ENCODE data around the gene ZBTB46.

The ZBTB46 gene

GRCh38 chr20:63766695-63767426 lies 64.2 kb downstream of the ZBTB46 start:
- DNase-seq (ENCODE audit: low spot score) = no peak

- DNase-seq (ENCODE audit: low spot score) = no peak
These were observed 65.2 kb downstream of the ZBTB46 start for GRCh38 chr20:63765902-63766301.

- DNase-seq (ENCODE audit: low spot score) = no peak
These were observed 65.8 kb downstream of the ZBTB46 start for GRCh38 chr20:63765082-63765873.

GRCh38 chr20:63759377-63759901 lies 71.6 kb downstream of the ZBTB46 start:
- no peak for DNase-seq (ENCODE audit: low spot score)

- DNase-seq (ENCODE audit: low spot score) = no peak
These were observed 72.9 kb downstream of the ZBTB46 start for GRCh38 chr20:63758152-63758551.

GRCh38 chr20:63756648-63756991 lies 74.4 kb downstream of the ZBTB46 start:
- no peak for DNase-seq (ENCODE audit: low spot score)

- DNase-seq (ENCODE audit: low spot score) = no peak
These were observed 75.0 kb downstream of the ZBTB46 start for GRCh38 chr20:63755933-63756647.

GRCh38 chr20:63754008-63754407 lies 77.1 kb downstream of the ZBTB46 start:
- DNase-seq (ENCODE audit: low spot score) = no peak

- no peak for DNase-seq (ENCODE audit: low spot score)
These were observed 77.7 kb downstream of the ZBTB46 start for GRCh38 chr20:63753381-63753780.

GRCh38 chr20:63752411-63753101 lies 78.5 kb downstream of the ZBTB46 start:
- no peak for DNase-seq (ENCODE audit: low spot score)

- DNase-seq (ENCODE audit: low spot score) = no peak
These were observed 79.4 kb downstream of the ZBTB46 start for GRCh38 chr20:63751471-63752271.

- peak; percentile 85 for DNase-seq (ENCODE audit: low spot score)
These were observed 80.1 kb downstream of the ZBTB46 start for GRCh38 chr20:63750807-63751470.

GRCh38 chr20:63749597-63750508 lies 81.2 kb downstream of the ZBTB46 start:
- no peak for DNase-seq (ENCODE audit: low spot score)

- DNase-seq (ENCODE audit: low spot score) = no peak
These were observed 82.2 kb downstream of the ZBTB46 start for GRCh38 chr20:63748934-63749270.

GRCh38 chr20:63748070-63748933 lies 82.8 kb downstream of the ZBTB46 start:
- DNase-seq (ENCODE audit: low spot score) = no peak

GRCh38 chr20:63747622-63748069 lies 83.4 kb downstream of the ZBTB46 start:
- DNase-seq (ENCODE audit: low spot score) = no peak

GRCh38 chr20:63746751-63747315 lies 84.2 kb downstream of the ZBTB46 start:
- no peak for DNase-seq (ENCODE audit: low spot score)
